Calu3 (cell line): Measurements from ENCODE around the gene ZBTB20. TPM values are rescaled to one million over a fixed set of nuclear protein-coding genes. Genes with fewer than 3 reads are reported as not detected.

Source experiments
- BruUV-seq: library from RNA; stranded (reverse); fragments of 400-500 nt; replicated peaks from 2 replicates; lab custom pipeline; 2021; lab: Mats Ljungman, UMichigan
- CTCF ChIA-PET: fragments of 300-600 bp; sonication (Branson Sonifier 250); formaldehyde crosslinking; loops from one replicate; lab custom pipeline; 2022; ENCODE audit warnings: antibody characterized with exemption; lab: Charles Lee
- DNase-seq: peaks from one replicate; pipeline ENCODE4 v3.0.0; 2022
- H3K27ac Mint-ChIP-seq: one replicate; pipeline ENCODE4 v1.8.0; 2022; ENCODE audit warnings: mixed read lengths; ENCODE audit not compliant: unreplicated experiment
- H3K27me3 Mint-ChIP-seq: one replicate; pipeline ENCODE4 v1.8.0; 2022; ENCODE audit warnings: mixed read lengths; ENCODE audit not compliant: unreplicated experiment
- H3K36me3 Mint-ChIP-seq: one replicate; pipeline ENCODE4 v1.8.0; 2022; ENCODE audit warnings: mild to moderate bottlenecking, moderate library complexity, mixed read lengths; ENCODE audit not compliant: insufficient read depth, unreplicated experiment
- H3K4me1 Mint-ChIP-seq: one replicate; pipeline ENCODE4 v1.8.0; 2022; ENCODE audit warnings: mild to moderate bottlenecking, low read depth, mixed read lengths; ENCODE audit not compliant: unreplicated experiment
- H3K4me3 Mint-ChIP-seq: one replicate; pipeline ENCODE4 v1.8.0; 2022; ENCODE audit warnings: mild to moderate bottlenecking, low read depth, moderate library complexity, mixed read lengths; ENCODE audit not compliant: unreplicated experiment
- H3K9me3 Mint-ChIP-seq: one replicate; pipeline ENCODE4 v1.8.0; 2022; ENCODE audit warnings: low read depth, mixed read lengths; ENCODE audit not compliant: unreplicated experiment
- CTCF ChIP-seq: fragments of 200-600 bp; IDR thresholded peaks from one replicate; pipeline ENCODE4 v1.8.0; 2022; ENCODE audit warnings: antibody characterized with exemption; ENCODE audit not compliant: unreplicated experiment
- intact Hi-C: fragments of 100-400 bp; cut with micrococcal nuclease; formaldehyde crosslinking; loops from one replicate; pipeline ENCODE4 v1.10.0; 2022; ENCODE audit not compliant: unreplicated experiment
- total RNA-seq: library from RNA; stranded (reverse); gene quantifications from 2 replicates; pipeline ENCODE4 v1.2.3, GENCODE V29; 2022

Gene ZBTB20
- total RNA-seq, 1 experiment from 2014 or later = 24.1 TPM

GRCh38 chr3:115108614-115109013 lies 38.5 kb downstream of the ZBTB20 start:
- H3K4me1 Mint-ChIP-seq = no peaks in the 10 kb centered on the region
- H3K27me3 Mint-ChIP-seq = no peaks in the 10 kb centered on the region
- no peaks in the 10 kb centered on the region for H3K9me3 Mint-ChIP-seq
- no TSS peak for BruUV-seq
- H3K36me3 Mint-ChIP-seq = no peaks in the 10 kb centered on the region
- no peak overlapping the region for H3K27ac Mint-ChIP-seq
- DNase-seq = no peak
- intact Hi-C loops = no loop called here
- TF ChIP-seq CTCF = no peak
- no peak overlapping the region for H3K4me3 Mint-ChIP-seq
- CTCF ChIA-PET = no interaction called here

- H3K9me3 Mint-ChIP-seq = no peaks in the 10 kb centered on the region
- H3K27me3 Mint-ChIP-seq = no peaks in the 10 kb centered on the region
- TF ChIP-seq CTCF = no peak
- DNase-seq = no peak
- no peaks in the 10 kb centered on the region for H3K36me3 Mint-ChIP-seq
- H3K27ac Mint-ChIP-seq = no peak overlapping the region
- peaks cover 16% of the 10 kb centered on the region for H3K4me1 Mint-ChIP-seq
- BruUV-seq = no TSS peak
- CTCF ChIA-PET = no interaction called here
- no peak overlapping the region for H3K4me3 Mint-ChIP-seq
- intact Hi-C loops = no loop called here
Observed at GRCh38 chr3:115102046-115102445, 45.0 kb downstream of the ZBTB20 start.

DNA sequence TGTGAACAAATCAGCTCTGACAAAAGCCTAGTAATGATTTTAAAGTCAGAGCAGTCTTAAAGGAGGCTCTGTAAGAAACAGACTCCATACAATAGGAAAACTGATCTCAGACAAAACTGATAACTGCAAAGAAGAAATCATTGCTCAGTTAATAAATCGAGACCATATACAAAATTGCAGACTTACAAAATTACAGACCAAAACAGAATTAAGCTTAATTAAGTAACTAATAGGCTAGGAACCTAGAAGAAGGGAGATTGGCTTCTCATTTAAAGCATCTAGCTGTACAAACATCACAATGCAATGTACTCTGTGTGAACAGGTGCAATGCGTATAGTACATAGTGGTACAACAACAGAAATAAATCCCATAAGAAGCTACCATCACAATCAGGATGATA lies 46.3 kb downstream of the ZBTB20 start:
- Mint-ChIP-seq H3K27me3 (no peaks in the 10 kb centered on the region), H3K27ac (no peak overlapping the region), H3K36me3 (no peaks in the 10 kb centered on the region), H3K9me3 (no peaks in the 10 kb centered on the region), H3K4me1 (peaks cover 16% of the 10 kb centered on the region), H3K4me3 (no peak overlapping the region)
- BruUV-seq = no TSS peak
- intact Hi-C loops = no loop called here
- TF ChIP-seq CTCF = no peak
- no peak for DNase-seq
- CTCF ChIA-PET = no interaction called here

DNA sequence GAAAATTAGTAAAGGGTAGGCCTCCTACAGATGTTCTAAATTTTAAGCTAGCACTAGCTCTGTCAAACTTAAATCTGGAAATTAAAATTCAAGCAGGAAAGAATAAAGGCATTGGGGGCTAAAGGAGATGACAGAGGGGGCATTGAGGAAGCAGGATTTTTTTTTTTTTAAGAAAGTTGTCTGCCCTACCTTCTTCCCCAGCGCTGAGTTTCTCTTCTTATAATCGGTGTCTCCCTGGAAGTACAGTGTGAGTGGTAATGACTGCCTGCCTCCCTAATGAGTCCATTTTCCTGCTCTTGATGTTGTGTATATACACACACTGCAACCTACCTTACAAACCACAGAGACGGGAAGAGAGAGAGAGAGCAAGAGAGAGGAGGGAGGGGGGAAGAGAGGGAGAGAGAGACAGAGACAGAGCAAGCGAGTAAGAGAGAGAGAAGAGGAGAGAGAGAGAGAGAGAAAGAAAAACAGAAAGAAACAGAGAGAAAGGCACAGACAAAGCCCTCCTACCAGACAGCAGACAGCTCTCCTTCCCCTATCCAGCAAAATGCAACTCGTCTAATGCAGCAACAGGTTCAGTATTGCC lies 47.0 kb downstream of the ZBTB20 start:
- no peaks in the 10 kb centered on the region for H3K27me3 Mint-ChIP-seq
- H3K9me3 Mint-ChIP-seq = no peaks in the 10 kb centered on the region
- peak overlapping the region; percentile 51 for H3K4me3 Mint-ChIP-seq
- no peaks in the 10 kb centered on the region for H3K36me3 Mint-ChIP-seq
- H3K4me1 Mint-ChIP-seq = peaks cover 16% of the 10 kb centered on the region
- no TSS peak for BruUV-seq
- CTCF ChIA-PET = no interaction called here
- TF ChIP-seq CTCF = no peak
- H3K27ac Mint-ChIP-seq = peak overlapping the region; percentile 84
- peak; percentile 14 for DNase-seq
- intact Hi-C loops = loop anchor here (5.0 kb wide), 1 partner anchor 42 kb away; no protein-coding TSS in a partner anchor
